ENCODE measurements around the gene TBC1D22A. TPM values are rescaled to one million over a fixed set of nuclear protein-coding genes. Genes with fewer than 3 reads are reported as not detected.

TBC1D22A gene
- total RNA-seq, 4 donors from 2014 or later: 31.2 to 111 (median 41.8) TPM

- no peak for DNase-seq
- in situ Hi-C loops (cut with MboI; ENCODE audit: low pct_ligation_motif_present in 1 of 4, low pct_unique_long_range_greater_than_20kb in 1 of 4, low sequenced_read_pairs in 3 of 4): no loop called here
- H3K9me3 ChIP-seq: no peaks in the 10 kb centered on the region
- no peak for TF ChIP-seq CTCF (IDR thresholded peaks at IDR 0.05)
- no peak for TF ChIP-seq POLR2A (IDR thresholded peaks at IDR 0.05)
- no peak for TF ChIP-seq EP300 (IDR thresholded peaks at IDR 0.05; ENCODE audit: low read depth)
- TF ChIP-seq POLR2AphosphoS5 (IDR thresholded peaks at IDR 0.05): no peak
- 79% methylated on average over 5 of the region's 5 CpGs; no CpG with 5 or more reads in 1 of the 2 donors for WGBS, 2 donors (ENCODE audit: low coverage in 1 of 2)
- no peak overlapping the region for H3K4me3 ChIP-seq
- no peaks in the 10 kb centered on the region for H3K27me3 ChIP-seq
- no peak overlapping the region for H3K27ac ChIP-seq
- intact Hi-C loops (cut with DNase I; ENCODE audit: low total_unique reads): no loop called here
- peaks cover 0 to 10% (median 2%) of the 10 kb centered on the region in 4 donors for H3K4me1 ChIP-seq
- H3K36me3 ChIP-seq: no peaks in the 10 kb centered on the region
These were observed 363.2 kb downstream of the TBC1D22A start for GRCh38 chr22:47125603-47126002.

GRCh38 chr22:47126344-47126811 is 363.9 kb downstream of the TBC1D22A start:
- TF ChIP-seq EP300 (IDR thresholded peaks at IDR 0.05; ENCODE audit: low read depth) (no peak), POLR2A (IDR thresholded peaks at IDR 0.05) (no peak), CTCF (IDR thresholded peaks at IDR 0.05) (no peak), POLR2AphosphoS5 (IDR thresholded peaks at IDR 0.05) (no peak)
- Histone ChIP-seq H3K4me1 (peaks cover 0 to 11% (median 2%) of the 10 kb centered on the region in 4 donors), H3K9me3 (no peaks in the 10 kb centered on the region), H3K36me3 (no peaks in the 10 kb centered on the region), H3K27ac (no peak overlapping the region), H3K4me3 (no peak overlapping the region), H3K27me3 (no peaks in the 10 kb centered on the region)
- DNase-seq: no peak
- in situ Hi-C loops (cut with MboI; ENCODE audit: low pct_ligation_motif_present in 1 of 4, low pct_unique_long_range_greater_than_20kb in 1 of 4, low sequenced_read_pairs in 3 of 4) (no loop called here), intact Hi-C loops (cut with DNase I; ENCODE audit: low total_unique reads) (no loop called here)
- 99% methylated on average over 10 of the region's 10 CpGs; no CpG with 5 or more reads in 1 of the 2 donors for WGBS, 2 donors (ENCODE audit: low coverage in 1 of 2)

GRCh38 chr22:47127441-47127871 is 365.0 kb downstream of the TBC1D22A start:
- Histone ChIP-seq H3K27ac (no peak overlapping the region), H3K4me3 (no peak overlapping the region), H3K4me1 (peaks cover 0 to 11% (median 2%) of the 10 kb centered on the region in 4 donors), H3K36me3 (no peaks in the 10 kb centered on the region), H3K9me3 (no peaks in the 10 kb centered on the region), H3K27me3 (no peaks in the 10 kb centered on the region)
- WGBS, 2 donors (ENCODE audit: low coverage in 1 of 2): 95 to 100% methylated on average over 1 to 15 of the region's 15 CpGs
- in situ Hi-C loops (cut with MboI; ENCODE audit: low pct_ligation_motif_present in 1 of 4, low pct_unique_long_range_greater_than_20kb in 1 of 4, low sequenced_read_pairs in 3 of 4): no loop called here
- intact Hi-C loops (cut with DNase I; ENCODE audit: low total_unique reads): no loop called here
- no peak for DNase-seq
- TF ChIP-seq EP300 (IDR thresholded peaks at IDR 0.05; ENCODE audit: low read depth) (no peak), CTCF (IDR thresholded peaks at IDR 0.05) (no peak), POLR2A (IDR thresholded peaks at IDR 0.05) (no peak), POLR2AphosphoS5 (IDR thresholded peaks at IDR 0.05) (no peak)

- in situ Hi-C loops (cut with MboI; ENCODE audit: low pct_ligation_motif_present in 1 of 4, low pct_unique_long_range_greater_than_20kb in 1 of 4, low sequenced_read_pairs in 3 of 4): no loop called here
- Histone ChIP-seq H3K4me3 (no peak overlapping the region), H3K4me1 (peaks cover 0 to 11% (median 2%) of the 10 kb centered on the region in 4 donors), H3K36me3 (no peaks in the 10 kb centered on the region), H3K9me3 (no peaks in the 10 kb centered on the region), H3K27ac (no peak overlapping the region), H3K27me3 (no peaks in the 10 kb centered on the region)
- 86% methylated on average over 5 of the region's 7 CpGs; no CpG with 5 or more reads in 1 of the 2 donors for WGBS, 2 donors (ENCODE audit: low coverage in 1 of 2)
- no peak for DNase-seq
- intact Hi-C loops (cut with DNase I; ENCODE audit: low total_unique reads): no loop called here
- TF ChIP-seq POLR2A (IDR thresholded peaks at IDR 0.05) (no peak), POLR2AphosphoS5 (IDR thresholded peaks at IDR 0.05) (no peak), CTCF (IDR thresholded peaks at IDR 0.05) (no peak), EP300 (IDR thresholded peaks at IDR 0.05; ENCODE audit: low read depth) (no peak)
These were observed 365.8 kb downstream of the TBC1D22A start for GRCh38 chr22:47128216-47128615.

Data from transverse colon (tissue), 4 donors.